Omental fat pad (tissue), 4 donors: ENCODE results near the gene AFAP1L1. TPM values are rescaled to one million over a fixed set of nuclear protein-coding genes. Genes with fewer than 3 reads are reported as not detected.
A peak's percentile ranks its signal among the peaks of the same experiment; 100 is the strongest.

Experiments
- ATAC-seq: fragments of 150-250 bp; one replicate; pipeline ENCODE4 v1.9.1; 2016; ENCODE audit warnings: mild to moderate bottlenecking, moderate library complexity; ENCODE audit not compliant: low FRiP score
- DNase-seq: peaks from one replicate; pipeline ENCODE4 v3.0.0-alpha.2; 2019; ENCODE audit warnings: low spot score
- total RNA-seq, 4 donors: library from RNA; depleted of rRNA; stranded (reverse); fragments of >200 nt; gene quantifications; one replicate each; pipeline ENCODE4 v1.1.0, GENCODE V29; 2016
- TF ChIP-seq, protein P1 (sequence below), 3 donors: fragments of 450-650 bp; IDR thresholded peaks; one replicate each; pipeline ENCODE4 v1.5.1; 2016 to 2017; ENCODE audit warnings: antibody characterized with exemption in 3 of 3, mild to moderate bottlenecking in 3 of 3, moderate library complexity in 2 of 3

Gene AFAP1L1
- total RNA-seq, 4 donors from 2014 or later = 44.1 to 58.5 (median 46.9) TPM

DNA sequence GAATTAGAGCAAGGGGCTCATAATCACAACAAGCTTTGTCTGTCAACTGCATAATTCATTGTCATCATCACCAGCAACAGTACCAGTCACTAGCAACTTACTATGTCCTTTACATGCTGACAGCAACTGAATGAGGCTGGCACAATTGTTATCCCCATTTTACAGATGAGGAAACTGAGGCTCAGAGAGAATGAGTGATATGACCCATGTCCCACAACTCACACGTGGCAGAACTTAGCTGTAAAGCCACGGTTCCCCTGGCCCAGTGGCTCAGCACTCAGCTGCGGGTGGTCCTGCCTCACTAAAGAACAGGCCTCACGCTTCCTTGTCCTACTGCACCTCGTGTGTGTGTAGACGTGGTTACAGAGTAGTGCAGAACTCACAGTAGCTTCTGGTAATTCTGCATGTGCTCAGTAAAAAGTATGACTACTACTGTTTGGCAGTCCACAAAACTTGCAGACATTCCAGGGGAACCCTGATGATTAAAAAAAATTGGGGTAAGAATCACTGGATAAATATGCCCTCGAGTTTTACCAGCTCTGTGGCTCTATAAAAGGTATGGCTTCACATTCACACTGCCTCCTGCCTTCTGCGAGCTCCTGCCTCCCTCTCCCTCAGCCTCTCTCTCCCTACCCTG lies 30.2 kb downstream of the AFAP1L1 start:
- no peak for ATAC-seq
- DNase-seq = no peak
- TF ChIP-seq, protein P1, sequence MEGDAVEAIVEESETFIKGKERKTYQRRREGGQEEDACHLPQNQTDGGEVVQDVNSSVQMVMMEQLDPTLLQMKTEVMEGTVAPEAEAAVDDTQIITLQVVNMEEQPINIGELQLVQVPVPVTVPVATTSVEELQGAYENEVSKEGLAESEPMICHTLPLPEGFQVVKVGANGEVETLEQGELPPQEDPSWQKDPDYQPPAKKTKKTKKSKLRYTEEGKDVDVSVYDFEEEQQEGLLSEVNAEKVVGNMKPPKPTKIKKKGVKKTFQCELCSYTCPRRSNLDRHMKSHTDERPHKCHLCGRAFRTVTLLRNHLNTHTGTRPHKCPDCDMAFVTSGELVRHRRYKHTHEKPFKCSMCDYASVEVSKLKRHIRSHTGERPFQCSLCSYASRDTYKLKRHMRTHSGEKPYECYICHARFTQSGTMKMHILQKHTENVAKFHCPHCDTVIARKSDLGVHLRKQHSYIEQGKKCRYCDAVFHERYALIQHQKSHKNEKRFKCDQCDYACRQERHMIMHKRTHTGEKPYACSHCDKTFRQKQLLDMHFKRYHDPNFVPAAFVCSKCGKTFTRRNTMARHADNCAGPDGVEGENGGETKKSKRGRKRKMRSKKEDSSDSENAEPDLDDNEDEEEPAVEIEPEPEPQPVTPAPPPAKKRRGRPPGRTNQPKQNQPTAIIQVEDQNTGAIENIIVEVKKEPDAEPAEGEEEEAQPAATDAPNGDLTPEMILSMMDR (IDR thresholded peaks at IDR 0.05) = no peak

DNA sequence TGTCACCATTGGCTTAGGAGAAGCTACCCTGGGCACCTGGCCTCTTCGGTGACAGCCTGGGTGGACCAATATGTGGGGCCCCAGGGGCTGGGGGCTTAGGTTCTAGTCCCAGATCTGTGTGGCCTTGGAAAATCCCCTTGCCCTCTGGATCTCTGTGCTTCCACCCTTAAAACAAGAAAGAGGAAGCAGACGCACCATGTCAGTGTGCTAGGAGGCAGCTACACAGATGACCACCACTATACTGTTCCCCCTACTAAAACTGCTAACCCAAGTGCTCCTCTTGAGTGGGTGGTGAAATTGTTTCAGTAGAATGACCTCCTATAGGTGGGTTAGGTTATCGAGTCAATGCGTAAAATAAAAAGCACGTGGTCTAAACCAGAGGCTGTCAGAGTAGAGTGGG lies 31.0 kb downstream of the AFAP1L1 start:
- DNase-seq (no peak), ATAC-seq (no peak)
- TF ChIP-seq, protein P1 (IDR thresholded peaks at IDR 0.05) = no peak

DNA sequence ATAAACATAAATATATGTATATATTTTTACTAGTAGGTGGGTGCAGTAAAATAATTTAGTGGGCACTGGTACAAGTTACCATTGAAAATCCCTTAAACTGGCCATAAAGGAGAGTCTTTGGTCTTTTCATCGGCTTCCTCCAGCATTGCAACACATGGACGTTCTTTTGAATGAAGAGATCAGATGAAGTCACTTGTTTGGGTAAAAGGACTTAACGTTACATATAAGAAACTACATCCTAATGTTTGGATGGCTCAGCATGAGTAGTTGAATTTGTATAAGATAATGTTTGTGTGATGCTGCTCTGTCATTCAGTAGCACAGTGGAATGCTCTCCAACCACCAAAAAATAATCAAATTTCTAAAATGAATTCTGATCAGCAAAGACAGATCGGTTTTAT lies 31.6 kb downstream of the AFAP1L1 start:
- ATAC-seq = no peak
- no peak for DNase-seq
- TF ChIP-seq, protein P1 (IDR thresholded peaks at IDR 0.05) = no peak

DNA sequence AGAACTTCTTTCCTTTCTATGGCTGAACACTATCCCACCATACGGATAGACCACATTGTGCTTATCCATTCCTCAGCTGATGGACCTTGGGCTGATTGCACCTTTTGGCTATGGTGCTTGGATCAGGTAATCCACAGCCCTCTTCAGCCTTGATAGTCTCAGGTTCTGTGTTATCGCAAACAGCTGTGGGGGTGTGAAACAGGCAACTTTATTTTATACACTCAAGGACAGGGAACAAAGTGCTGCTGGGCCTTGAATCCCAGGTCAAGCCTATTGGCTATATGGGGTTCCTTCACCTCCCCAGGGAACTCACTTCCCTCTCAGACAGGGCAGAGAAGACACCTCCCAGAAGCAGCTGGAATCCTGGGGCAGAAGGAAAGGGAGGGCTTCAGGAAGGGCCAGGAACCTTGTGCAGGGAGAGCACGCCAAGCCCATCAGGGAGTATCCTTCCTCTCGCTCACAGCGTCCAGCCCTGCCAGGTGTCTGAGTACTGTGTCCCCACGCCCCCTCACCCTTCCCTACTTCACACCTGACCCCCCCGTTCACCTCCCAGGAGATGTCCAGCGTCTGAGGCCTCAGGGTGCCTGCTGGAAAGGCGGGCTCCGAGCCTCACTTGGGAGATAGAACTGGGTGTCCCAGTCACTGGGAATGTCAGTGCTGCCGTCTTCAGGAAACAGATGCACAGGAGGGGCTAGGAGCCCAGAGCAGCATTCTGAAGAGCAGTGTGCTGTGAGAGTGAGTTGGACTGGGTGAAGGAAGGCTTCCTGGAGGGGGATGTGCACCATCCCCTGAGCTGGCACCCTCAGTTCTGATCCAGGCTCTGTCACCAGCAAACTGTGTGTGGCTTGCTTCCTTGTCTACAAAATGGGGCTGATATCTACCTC lies 32.8 kb downstream of the AFAP1L1 start:
- peak; percentile 12 for ATAC-seq
- no peak for DNase-seq
- TF ChIP-seq, protein P1 (IDR thresholded peaks at IDR 0.05) = no peak

DNA sequence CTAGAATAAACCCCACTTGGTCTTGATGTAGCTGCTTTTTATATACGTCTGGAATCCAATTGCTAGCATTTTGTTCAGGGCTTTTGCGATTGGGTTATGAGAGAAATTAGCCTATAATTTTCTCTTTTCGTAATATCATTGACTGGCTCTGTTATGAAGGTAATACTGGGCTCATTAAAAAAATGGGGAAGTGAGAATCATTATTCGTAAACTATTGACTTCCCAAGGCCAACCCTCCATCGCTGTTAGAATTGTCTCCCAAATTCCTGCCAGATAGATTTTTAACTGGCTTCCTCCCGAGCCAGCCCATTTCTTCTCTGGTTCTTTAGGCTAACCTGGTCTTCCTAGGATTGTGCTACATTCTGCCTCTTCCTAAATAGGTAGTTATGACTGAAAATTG lies 37.7 kb downstream of the AFAP1L1 start:
- ATAC-seq = no peak
- TF ChIP-seq, protein P1 (IDR thresholded peaks at IDR 0.05) = no peak
- no peak for DNase-seq

DNA sequence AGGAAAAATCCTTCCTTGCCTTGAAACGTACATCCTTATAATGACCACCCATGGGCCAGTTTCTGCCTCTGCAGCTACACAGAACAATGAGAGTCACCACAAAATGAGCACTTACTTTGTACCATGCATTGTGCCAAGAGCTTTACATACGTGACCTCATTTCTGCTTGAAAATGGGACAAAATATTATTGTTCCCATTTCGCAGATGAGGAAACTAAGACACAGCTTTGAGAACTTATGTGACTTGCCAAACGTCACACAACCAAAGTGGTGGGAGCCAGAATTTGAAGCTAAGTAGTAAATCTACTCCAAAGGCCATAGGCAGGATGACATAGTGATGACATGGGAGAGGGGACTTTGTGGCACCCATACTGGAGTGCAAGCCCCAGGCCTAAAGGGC lies 38.8 kb downstream of the AFAP1L1 start:
- DNase-seq (no peak), ATAC-seq (no peak)
- TF ChIP-seq, protein P1 (IDR thresholded peaks at IDR 0.05) = no peak
